SU-DHL-6 (cell line): ENCODE measurements around the gene GPR62.

ENCODE experiments used
- EZH2phosphoT487 ChIP-seq: fragments of 200-600 bp; sonication (generic), shearing (Covaris generic); conservative IDR thresholded peaks from 2 replicates; pipeline ENCODE4 v1.6.1; 2018; ENCODE audit warnings: mild to moderate bottlenecking, antibody characterized with exemption, low read length, moderate library complexity, mixed read lengths
- TF ChIP-seq, protein P1 (sequence below): fragments of 200-600 bp; sonication (generic); IDR thresholded peaks from one replicate; pipeline ENCODE4 v1.5.1; 2017; ENCODE audit warnings: antibody characterized with exemption, mild to moderate bottlenecking, low read length, moderate library complexity; ENCODE audit not compliant: insufficient read depth, poor library complexity, severe bottlenecking

DNA sequence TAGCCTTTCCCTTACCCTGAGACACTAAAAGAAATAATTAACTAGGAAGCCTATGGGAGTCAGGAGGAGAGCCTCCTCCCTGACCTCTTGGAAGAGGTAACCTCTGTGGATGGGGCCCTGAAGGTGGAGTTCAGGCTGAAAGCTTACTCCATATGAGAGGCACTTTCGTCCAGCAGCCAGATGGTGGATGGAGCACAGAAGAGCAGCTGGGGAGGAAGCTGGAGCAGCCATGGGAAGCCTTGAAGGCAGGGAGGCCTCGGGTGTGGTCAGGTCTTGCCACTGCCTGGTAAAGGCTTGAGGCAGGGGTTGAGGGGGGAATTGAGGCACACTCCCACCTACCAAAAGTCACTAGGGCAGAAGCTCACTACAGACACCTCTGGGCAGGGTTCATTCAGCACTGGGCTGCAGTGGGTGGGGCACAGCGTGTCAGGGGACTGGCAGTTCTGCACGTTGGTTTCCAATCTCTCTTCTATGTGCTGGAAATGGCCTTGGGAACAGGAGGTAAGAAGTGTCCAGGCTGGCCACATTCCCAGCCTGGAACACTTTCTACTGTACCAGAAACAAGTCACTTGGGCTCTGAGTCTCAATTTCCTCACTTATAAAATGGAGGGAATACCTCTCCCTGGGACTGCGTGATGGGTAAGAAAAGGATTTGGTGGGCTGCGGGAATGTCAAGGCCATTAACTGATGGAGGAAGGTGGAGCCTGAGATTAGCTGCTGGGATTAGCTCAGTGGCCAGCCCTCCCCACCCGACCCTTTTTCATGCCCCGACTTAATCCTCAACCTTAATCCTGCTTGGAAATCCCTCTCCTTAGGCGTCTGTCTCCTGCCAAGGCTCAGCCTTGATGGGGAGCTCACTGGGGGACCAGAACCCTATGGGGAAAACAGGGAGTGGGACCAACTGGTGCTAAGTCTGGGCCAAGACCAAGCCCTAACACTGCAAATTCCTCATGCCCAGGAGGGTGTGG lies 6.7 kb downstream of the GPR62 start:
- TF ChIP-seq, protein P1, sequence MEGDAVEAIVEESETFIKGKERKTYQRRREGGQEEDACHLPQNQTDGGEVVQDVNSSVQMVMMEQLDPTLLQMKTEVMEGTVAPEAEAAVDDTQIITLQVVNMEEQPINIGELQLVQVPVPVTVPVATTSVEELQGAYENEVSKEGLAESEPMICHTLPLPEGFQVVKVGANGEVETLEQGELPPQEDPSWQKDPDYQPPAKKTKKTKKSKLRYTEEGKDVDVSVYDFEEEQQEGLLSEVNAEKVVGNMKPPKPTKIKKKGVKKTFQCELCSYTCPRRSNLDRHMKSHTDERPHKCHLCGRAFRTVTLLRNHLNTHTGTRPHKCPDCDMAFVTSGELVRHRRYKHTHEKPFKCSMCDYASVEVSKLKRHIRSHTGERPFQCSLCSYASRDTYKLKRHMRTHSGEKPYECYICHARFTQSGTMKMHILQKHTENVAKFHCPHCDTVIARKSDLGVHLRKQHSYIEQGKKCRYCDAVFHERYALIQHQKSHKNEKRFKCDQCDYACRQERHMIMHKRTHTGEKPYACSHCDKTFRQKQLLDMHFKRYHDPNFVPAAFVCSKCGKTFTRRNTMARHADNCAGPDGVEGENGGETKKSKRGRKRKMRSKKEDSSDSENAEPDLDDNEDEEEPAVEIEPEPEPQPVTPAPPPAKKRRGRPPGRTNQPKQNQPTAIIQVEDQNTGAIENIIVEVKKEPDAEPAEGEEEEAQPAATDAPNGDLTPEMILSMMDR, result no peak
- TF ChIP-seq EZH2phosphoT487, result no peak
